SK-N-SH (cell line): ENCODE results near the gene BIRC3. TPM values are rescaled to one million over a fixed set of nuclear protein-coding genes. Genes with fewer than 3 reads are reported as not detected.

Experiments used
- CTCF ChIA-PET: fragments of 300-600, 350-600 bp; formaldehyde crosslinking; extraction: SDS; loops from one replicate; lab custom pipeline; 2021; lab: Yijun Ruan, JAX
- POLR2A ChIA-PET: fragments of 350-600 bp; sonication (Branson Sonifier 250); formaldehyde crosslinking; extraction: SDS; loops from one replicate; lab custom pipeline; 2020; ENCODE audit warnings: antibody characterized with exemption, inconsistent platforms; lab: Yijun Ruan, JAX
- DNase-seq: peaks from one replicate; pipeline ENCODE4 v3.0.0; 2012
- H2AFZ ChIP-seq: fragments of 200-600 bp; sonication (generic); 2 replicates; pipeline ENCODE4 v1.8.1; 2016; ENCODE audit warnings: antibody characterized with exemption, mild to moderate bottlenecking, low read depth
- H3F3A ChIP-seq: fragments of 200-600 bp; sonication (generic); replicated peaks from 2 replicates; pipeline ENCODE3; 2016; ENCODE audit warnings: antibody characterized with exemption, mild to moderate bottlenecking; ENCODE audit not compliant: insufficient read depth
- H3K27ac ChIP-seq, 2 experiments: fragments of 200-500 bp in 1 of 2; fragments of 200-600 bp in 1 of 2; sonication (Bioruptor generic) in 1 of 2; sonication (generic), shearing (Covaris generic) in 1 of 2; 2 replicates each; pipeline versions ENCODE4 v1.5.1 to v1.6.1; 2014 to 2016; ENCODE audit warnings: low read depth in 2 of 2, inconsistent platforms in 1 of 2, low read length in 1 of 2, mild to moderate bottlenecking in 1 of 2, mixed read lengths in 1 of 2
- H3K27me3 ChIP-seq: fragments of 200-600 bp; sonication (generic), shearing (Covaris generic); 2 replicates; pipeline ENCODE4 v1.6.1; 2016; ENCODE audit warnings: mixed run types; ENCODE audit not compliant: insufficient read depth
- H3K36me3 ChIP-seq, 2 experiments: fragments of 200-500 bp in 1 of 2; fragments of 200-600 bp in 1 of 2; sonication (Bioruptor generic) in 1 of 2; sonication (generic) in 1 of 2; replicated peaks in 1 of 2; 2 replicates each; pipeline versions ENCODE3 to v1.5.1; 2014 to 2016; ENCODE audit warnings: low read length in 1 of 2, mild to moderate bottlenecking in 1 of 2; ENCODE audit not compliant: insufficient read depth in 2 of 2, control insufficient read depth in 1 of 2
- H3K4me1 ChIP-seq, 2 experiments: fragments of 200-500 bp in 1 of 2; fragments of 200-600 bp in 1 of 2; sonication (Bioruptor generic) in 1 of 2; sonication (generic), shearing (Covaris generic) in 1 of 2; 2 replicates each; pipeline versions ENCODE4 v1.5.1 to v1.6.1; 2014 to 2016; ENCODE audit warnings: low read depth in 1 of 2, low read length in 1 of 2, mixed run types in 1 of 2; ENCODE audit not compliant: insufficient read depth in 2 of 2, control insufficient read depth in 1 of 2
- H3K4me2 ChIP-seq: fragments of 200-600 bp; sonication (generic), shearing (Covaris generic); 2 replicates; pipeline ENCODE4 v1.6.1; 2017; ENCODE audit warnings: mixed run types
- H3K4me3 ChIP-seq, 2 experiments: fragments of 200-500 bp in 1 of 2; fragments of 200-600 bp in 1 of 2; sonication (Bioruptor generic) in 1 of 2; sonication (generic), shearing (Covaris generic) in 1 of 2; 2 replicates each; pipeline versions ENCODE4 v1.5.1 to v1.8.1; 2014 to 2016; ENCODE audit warnings: low read depth in 2 of 2, inconsistent platforms in 1 of 2, low read length in 1 of 2, mild to moderate bottlenecking in 1 of 2, mixed read lengths in 1 of 2, moderate library complexity in 1 of 2
- H3K79me2 ChIP-seq: fragments of 200-600 bp; sonication (generic); 2 replicates; pipeline ENCODE4 v1.8.1; 2017; ENCODE audit warnings: mild to moderate bottlenecking; ENCODE audit not compliant: insufficient read depth
- H3K9ac ChIP-seq: fragments of 200-600 bp; sonication (generic); 2 replicates; pipeline ENCODE4 v1.6.1; 2017; ENCODE audit warnings: mixed run types
- H3K9me2 ChIP-seq: fragments of 200-600 bp; sonication (generic); 2 replicates; pipeline ENCODE4 v1.6.1; 2017; ENCODE audit warnings: mixed run types
- H3K9me3 ChIP-seq: fragments of 200-600 bp; sonication (generic); 2 replicates; pipeline ENCODE4 v1.6.1; 2017; ENCODE audit warnings: mixed run types, mild to moderate bottlenecking, moderate library complexity
- H4K20me1 ChIP-seq: fragments of 200-600 bp; sonication (generic); 2 replicates; pipeline ENCODE4 v1.6.1; 2017; ENCODE audit warnings: mild to moderate bottlenecking, mixed run types; ENCODE audit not compliant: insufficient read depth
- FOXJ3 ChIP-seq: sonication (generic); formaldehyde crosslinking; IDR thresholded peaks from 2 replicates; pipeline ENCODE4 v1.5.1; 2020; ENCODE audit warnings: mild to moderate bottlenecking, missing genetic modification reagents
- GABPA ChIP-seq: IDR thresholded peaks from 2 replicates; pipeline ENCODE4 v1.4.0; 2012; ENCODE audit warnings: low read depth, mild to moderate bottlenecking
- GATA2 ChIP-seq: sonication (generic); formaldehyde crosslinking; IDR thresholded peaks from 2 replicates; pipeline ENCODE4 v1.5.0; 2020; ENCODE audit warnings: mild to moderate bottlenecking, missing genetic modification reagents
- NFIC ChIP-seq: IDR thresholded peaks from 2 replicates; pipeline ENCODE4 v1.4.0; 2012; ENCODE audit warnings: borderline replicate concordance
- RXRA ChIP-seq: IDR thresholded peaks from 2 replicates; pipeline ENCODE4 v1.4.0; 2012; ENCODE audit warnings: low read depth, mild to moderate bottlenecking, borderline replicate concordance
- SIN3A ChIP-seq: IDR thresholded peaks from 2 replicates; pipeline ENCODE4 v1.6.1; 2012; ENCODE audit warnings: low read depth, mild to moderate bottlenecking, low read length, moderate library complexity, borderline replicate concordance
- TCF12 ChIP-seq: IDR thresholded peaks from 2 replicates; pipeline ENCODE4 v1.4.0; 2012
- YY1 ChIP-seq: IDR thresholded peaks from 2 replicates; pipeline ENCODE4 v1.4.0; 2012; ENCODE audit warnings: low read depth, mild to moderate bottlenecking
- WGBS: methylation state at CpG from one replicate; pipeline ENCODE4 v1.1.6; 2017; ENCODE audit warnings: low lambda C conversion rate; 5-methylcytosine and 5-hydroxymethylcytosine counted together
- polyA plus RNA-seq, 3 experiments: library from polyadenylated mRNA; depleted of rRNA; stranded (reverse); fragments of >200 nt; gene quantifications; 2 replicates each; pipeline ENCODE4 v1.2.3, GENCODE V29; 2012
- TF ChIP-seq, protein P1 (sequence below): IDR thresholded peaks from 2 replicates; pipeline ENCODE4 v1.6.1; 2012; ENCODE audit warnings: mild to moderate bottlenecking, low read depth, low read length, moderate library complexity
- TF ChIP-seq, protein P2 (sequence below): IDR thresholded peaks from 2 replicates; pipeline ENCODE4; 2012
- TF ChIP-seq, protein P3 (sequence below): IDR thresholded peaks from 2 replicates; pipeline ENCODE4 v1.4.0; 2012; ENCODE audit warnings: low read depth, borderline replicate concordance
- TF ChIP-seq, protein P4 (sequence below): IDR thresholded peaks from 2 replicates; pipeline ENCODE4 v1.4.0; 2012; ENCODE audit warnings: low read depth
- TF ChIP-seq, protein P5 (sequence below): fragments of 150-350 bp; IDR thresholded peaks from 2 replicates; pipeline ENCODE4 v1.6.1; 2017; ENCODE audit warnings: antibody characterized with exemption, low read length, low read depth, borderline replicate concordance

The BIRC3 gene
- polyA plus RNA-seq, 1 of the 3 experiments (the other 2 are of a cell fraction): 0.46 TPM

DNA sequence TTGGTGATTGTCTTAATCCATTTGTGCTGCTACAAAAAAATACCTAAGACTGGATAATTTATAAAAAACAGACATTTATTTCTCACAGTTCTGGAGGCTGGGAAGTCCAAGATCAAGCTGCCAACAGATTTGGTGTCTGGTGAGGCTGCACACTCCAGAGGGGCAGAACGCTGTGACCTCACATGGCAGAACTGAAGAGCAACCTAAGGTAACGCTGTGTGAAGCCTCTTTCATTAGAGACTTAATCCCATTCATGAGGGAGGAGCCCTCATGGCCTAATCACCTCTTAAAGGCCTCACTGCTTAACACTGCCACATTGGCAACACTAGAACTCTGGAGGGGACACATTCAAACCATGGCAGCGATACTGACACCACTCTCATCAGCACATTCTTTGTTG is 42.7 kb upstream of the BIRC3 start (continued):
- TF ChIP-seq, protein P1, sequence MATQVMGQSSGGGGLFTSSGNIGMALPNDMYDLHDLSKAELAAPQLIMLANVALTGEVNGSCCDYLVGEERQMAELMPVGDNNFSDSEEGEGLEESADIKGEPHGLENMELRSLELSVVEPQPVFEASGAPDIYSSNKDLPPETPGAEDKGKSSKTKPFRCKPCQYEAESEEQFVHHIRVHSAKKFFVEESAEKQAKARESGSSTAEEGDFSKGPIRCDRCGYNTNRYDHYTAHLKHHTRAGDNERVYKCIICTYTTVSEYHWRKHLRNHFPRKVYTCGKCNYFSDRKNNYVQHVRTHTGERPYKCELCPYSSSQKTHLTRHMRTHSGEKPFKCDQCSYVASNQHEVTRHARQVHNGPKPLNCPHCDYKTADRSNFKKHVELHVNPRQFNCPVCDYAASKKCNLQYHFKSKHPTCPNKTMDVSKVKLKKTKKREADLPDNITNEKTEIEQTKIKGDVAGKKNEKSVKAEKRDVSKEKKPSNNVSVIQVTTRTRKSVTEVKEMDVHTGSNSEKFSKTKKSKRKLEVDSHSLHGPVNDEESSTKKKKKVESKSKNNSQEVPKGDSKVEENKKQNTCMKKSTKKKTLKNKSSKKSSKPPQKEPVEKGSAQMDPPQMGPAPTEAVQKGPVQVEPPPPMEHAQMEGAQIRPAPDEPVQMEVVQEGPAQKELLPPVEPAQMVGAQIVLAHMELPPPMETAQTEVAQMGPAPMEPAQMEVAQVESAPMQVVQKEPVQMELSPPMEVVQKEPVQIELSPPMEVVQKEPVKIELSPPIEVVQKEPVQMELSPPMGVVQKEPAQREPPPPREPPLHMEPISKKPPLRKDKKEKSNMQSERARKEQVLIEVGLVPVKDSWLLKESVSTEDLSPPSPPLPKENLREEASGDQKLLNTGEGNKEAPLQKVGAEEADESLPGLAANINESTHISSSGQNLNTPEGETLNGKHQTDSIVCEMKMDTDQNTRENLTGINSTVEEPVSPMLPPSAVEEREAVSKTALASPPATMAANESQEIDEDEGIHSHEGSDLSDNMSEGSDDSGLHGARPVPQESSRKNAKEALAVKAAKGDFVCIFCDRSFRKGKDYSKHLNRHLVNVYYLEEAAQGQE: no peak
- no peak for TF ChIP-seq GATA2 (CRISPR knock-in tag)
- no peak for TF ChIP-seq FOXJ3 (CRISPR knock-in tag)
- TF ChIP-seq RXRA: no peak
- TF ChIP-seq GABPA: no peak
- TF ChIP-seq, all 33 proteins: peak for 0

DNA sequence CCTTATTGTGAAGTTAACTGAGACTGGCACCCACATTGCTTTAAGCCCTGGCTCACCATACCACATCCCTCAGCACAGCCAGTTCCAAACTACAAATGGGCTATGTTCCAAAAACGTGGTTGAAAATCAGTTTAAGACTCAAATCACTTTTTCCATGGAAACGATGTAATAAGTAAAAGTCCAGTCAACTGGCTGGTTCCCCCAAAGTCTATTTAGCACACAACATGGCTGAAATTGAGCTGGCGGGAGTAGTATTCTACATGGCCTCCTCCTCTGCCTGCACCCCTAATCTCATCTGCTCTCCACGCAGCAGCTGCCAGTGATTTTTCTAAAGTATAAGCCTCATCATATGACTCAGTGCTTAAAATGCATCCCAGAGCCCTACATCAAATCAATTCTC is 40.9 kb upstream of the BIRC3 start:
- H3K4me3 ChIP-seq: no peak overlapping the region
- ChIA-PET POLR2A (no interaction called here), CTCF (interaction anchor here (1.3 to 2.0 kb wide), 2 partner anchors 11 to 18 kb away, joined by 3 to 4 read pairs; no protein-coding TSS in a partner anchor)
- no peaks in the 10 kb centered on the region for H3K36me3 ChIP-seq
- H3K4me2 ChIP-seq: peak overlapping the region; percentile 51
- no peaks in the 10 kb centered on the region for H3K27me3 ChIP-seq
- 40% methylated on average over 4 of the region's 4 CpGs for WGBS
- no peaks in the 10 kb centered on the region for H3K79me2 ChIP-seq
- no peaks in the 10 kb centered on the region for H3K9me2 ChIP-seq
- peaks cover 10% of the 10 kb centered on the region for H3F3A ChIP-seq
- H3K9ac ChIP-seq: no peak overlapping the region
- H3K27ac ChIP-seq: peak overlapping the region; percentile 71 to 74; a peak in 3 of 4 replicates
- no peaks in the 10 kb centered on the region for H4K20me1 ChIP-seq
- peaks cover 9 to 19% of the 10 kb centered on the region in 2 experiments; a peak in 3 of 4 replicates for H3K4me1 ChIP-seq
- peak; percentile 63; the same call in 1 of the 2 replicates for TF ChIP-seq NFIC
- peak; percentile 14 for TF ChIP-seq TCF12
- TF ChIP-seq, protein P2, sequence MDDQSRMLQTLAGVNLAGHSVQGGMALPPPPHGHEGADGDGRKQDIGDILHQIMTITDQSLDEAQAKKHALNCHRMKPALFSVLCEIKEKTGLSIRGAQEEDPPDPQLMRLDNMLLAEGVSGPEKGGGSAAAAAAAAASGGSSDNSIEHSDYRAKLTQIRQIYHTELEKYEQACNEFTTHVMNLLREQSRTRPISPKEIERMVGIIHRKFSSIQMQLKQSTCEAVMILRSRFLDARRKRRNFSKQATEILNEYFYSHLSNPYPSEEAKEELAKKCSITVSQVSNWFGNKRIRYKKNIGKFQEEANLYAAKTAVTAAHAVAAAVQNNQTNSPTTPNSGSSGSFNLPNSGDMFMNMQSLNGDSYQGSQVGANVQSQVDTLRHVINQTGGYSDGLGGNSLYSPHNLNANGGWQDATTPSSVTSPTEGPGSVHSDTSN: no peak
- TF ChIP-seq, protein P3, sequence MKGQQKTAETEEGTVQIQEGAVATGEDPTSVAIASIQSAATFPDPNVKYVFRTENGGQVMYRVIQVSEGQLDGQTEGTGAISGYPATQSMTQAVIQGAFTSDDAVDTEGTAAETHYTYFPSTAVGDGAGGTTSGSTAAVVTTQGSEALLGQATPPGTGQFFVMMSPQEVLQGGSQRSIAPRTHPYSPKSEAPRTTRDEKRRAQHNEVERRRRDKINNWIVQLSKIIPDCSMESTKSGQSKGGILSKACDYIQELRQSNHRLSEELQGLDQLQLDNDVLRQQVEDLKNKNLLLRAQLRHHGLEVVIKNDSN: no peak
- TF ChIP-seq YY1: no peak
- TF ChIP-seq, all 33 proteins: peak for 2
- Histone ChIP-seq H3K9me3 (no peaks in the 10 kb centered on the region), H2AFZ (0 out of 2 replicates have a peak overlapping the region, but pooled peaks have one; percentile 8)
- DNase-seq: no peak

DNA sequence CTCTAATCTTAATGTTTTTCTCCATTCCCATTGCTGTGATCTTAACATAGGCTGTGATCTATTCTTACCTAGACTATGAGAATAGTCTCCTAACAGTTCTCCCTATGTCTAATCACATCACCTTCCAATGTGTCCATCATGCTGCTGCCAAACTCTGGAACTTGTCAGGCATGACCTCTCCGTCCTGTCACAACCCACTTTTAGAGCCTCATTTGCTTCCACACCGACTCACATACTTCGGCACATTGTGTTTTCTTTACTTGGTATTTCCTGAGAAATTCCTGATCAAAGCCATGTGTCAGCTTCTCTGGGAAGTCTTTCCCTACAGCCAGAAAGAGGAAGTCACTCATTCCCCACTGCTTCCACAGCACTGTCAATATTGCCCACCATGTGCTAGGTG is 40.5 kb upstream of the BIRC3 start:
- no peaks in the 10 kb centered on the region for H4K20me1 ChIP-seq
- H3F3A ChIP-seq: peaks cover 10% of the 10 kb centered on the region
- POLR2A ChIA-PET: no interaction called here
- no peaks in the 10 kb centered on the region for H3K9me2 ChIP-seq
- no peaks in the 10 kb centered on the region for H3K36me3 ChIP-seq
- peaks cover 9 to 19% of the 10 kb centered on the region in 2 experiments; a peak in 3 of 4 replicates for H3K4me1 ChIP-seq
- CTCF ChIA-PET: interaction anchor here (1.3 to 2.0 kb wide), 2 partner anchors 11 to 18 kb away, joined by 3 to 4 read pairs; no protein-coding TSS in a partner anchor
- H3K9me3 ChIP-seq: no peaks in the 10 kb centered on the region
- DNase-seq: no peak
- TF ChIP-seq SIN3A (0 out of 2 replicates have a peak, but pooled peaks have one; percentile 14), TCF12 (peak; percentile 32)
- TF ChIP-seq, protein P4, sequence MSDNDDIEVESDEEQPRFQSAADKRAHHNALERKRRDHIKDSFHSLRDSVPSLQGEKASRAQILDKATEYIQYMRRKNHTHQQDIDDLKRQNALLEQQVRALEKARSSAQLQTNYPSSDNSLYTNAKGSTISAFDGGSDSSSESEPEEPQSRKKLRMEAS: peak; percentile 34; the same call in 1 of the 2 replicates
- TF ChIP-seq, protein P2: peak; percentile 55
- TF ChIP-seq, protein P5, sequence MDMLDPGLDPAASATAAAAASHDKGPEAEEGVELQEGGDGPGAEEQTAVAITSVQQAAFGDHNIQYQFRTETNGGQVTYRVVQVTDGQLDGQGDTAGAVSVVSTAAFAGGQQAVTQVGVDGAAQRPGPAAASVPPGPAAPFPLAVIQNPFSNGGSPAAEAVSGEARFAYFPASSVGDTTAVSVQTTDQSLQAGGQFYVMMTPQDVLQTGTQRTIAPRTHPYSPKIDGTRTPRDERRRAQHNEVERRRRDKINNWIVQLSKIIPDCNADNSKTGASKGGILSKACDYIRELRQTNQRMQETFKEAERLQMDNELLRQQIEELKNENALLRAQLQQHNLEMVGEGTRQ: no peak
- H3K4me2 ChIP-seq: peak overlapping the region; percentile 51
- H3K4me3 ChIP-seq: no peak overlapping the region
- H3K79me2 ChIP-seq: no peaks in the 10 kb centered on the region
- peak overlapping the region; percentile 8; the same call in 1 of the 2 replicates for H2AFZ ChIP-seq
- no peaks in the 10 kb centered on the region for H3K27me3 ChIP-seq
- peak overlapping the region; percentile 71 to 74; a peak in 3 of 4 replicates for H3K27ac ChIP-seq
- 37% methylated on average over 3 of the region's 3 CpGs for WGBS
- no peak overlapping the region for H3K9ac ChIP-seq
